MCF 10A (cell line): ENCODE results near the gene METTL13. TPM values are rescaled to one million over a fixed set of nuclear protein-coding genes. Genes with fewer than 3 reads are reported as not detected.

Experiments used
- BruUV-seq: library from RNA; stranded (reverse); fragments of 400-500 nt; replicated peaks from 2 replicates; lab custom pipeline; 2021; lab: Mats Ljungman, UMichigan
- CTCF ChIA-PET: fragments of 300-600 bp; sonication (Branson Sonifier 250); formaldehyde crosslinking; extraction: SDS; loops from one replicate; lab custom pipeline; 2021; ENCODE audit warnings: antibody characterized with exemption, inconsistent platforms; lab: Yijun Ruan, JAX
- POLR2A ChIA-PET: fragments of 300-600, 350-650 bp; sonication (Branson Sonifier 250); formaldehyde crosslinking; extraction: SDS; loops from one replicate; lab custom pipeline; 2020; ENCODE audit warnings: antibody characterized with exemption, inconsistent platforms; lab: Yijun Ruan, JAX
- DNase-seq: peaks from one replicate; pipeline ENCODE4 v3.0.0-alpha.2; 2018; ENCODE audit not compliant: unreplicated experiment
- H3K27ac Mint-ChIP-seq: one replicate; pipeline ENCODE4 v1.8.0; 2022; ENCODE audit warnings: mild to moderate bottlenecking, low read depth, mixed read lengths; ENCODE audit not compliant: unreplicated experiment
- H3K27me3 Mint-ChIP-seq: one replicate; pipeline ENCODE4 v1.8.0; 2022; ENCODE audit warnings: mixed read lengths; ENCODE audit not compliant: insufficient read depth, unreplicated experiment
- H3K36me3 Mint-ChIP-seq: one replicate; pipeline ENCODE4 v1.8.0; 2022; ENCODE audit warnings: mild to moderate bottlenecking, moderate library complexity, mixed read lengths; ENCODE audit not compliant: insufficient read depth, unreplicated experiment
- H3K4me1 Mint-ChIP-seq: one replicate; pipeline ENCODE4 v1.8.0; 2022; ENCODE audit warnings: mixed read lengths; ENCODE audit not compliant: insufficient read depth, unreplicated experiment
- H3K4me3 Mint-ChIP-seq: one replicate; pipeline ENCODE4 v1.8.0; 2022; ENCODE audit warnings: mild to moderate bottlenecking, moderate library complexity, mixed read lengths; ENCODE audit not compliant: unreplicated experiment
- H3K9me3 Mint-ChIP-seq: one replicate; pipeline ENCODE4 v1.8.0; 2022; ENCODE audit warnings: mixed read lengths; ENCODE audit not compliant: unreplicated experiment
- intact Hi-C: fragments of 100-400 bp; cut with micrococcal nuclease; formaldehyde crosslinking; loops from 2 replicates; pipeline ENCODE4 v1.14.1; 2022
- total RNA-seq: library from RNA; stranded (reverse); gene quantifications from 2 replicates; pipeline ENCODE4 v1.2.3, GENCODE V29; 2022
- TF ChIP-seq, protein P1 (sequence below): fragments of 200-600 bp; IDR thresholded peaks from one replicate; pipeline ENCODE4 v1.8.0; 2022; ENCODE audit warnings: antibody characterized with exemption, mild to moderate bottlenecking; ENCODE audit not compliant: unreplicated experiment

METTL13 gene
- total RNA-seq, 1 experiment from 2014 or later: 30.7 TPM

DNA sequence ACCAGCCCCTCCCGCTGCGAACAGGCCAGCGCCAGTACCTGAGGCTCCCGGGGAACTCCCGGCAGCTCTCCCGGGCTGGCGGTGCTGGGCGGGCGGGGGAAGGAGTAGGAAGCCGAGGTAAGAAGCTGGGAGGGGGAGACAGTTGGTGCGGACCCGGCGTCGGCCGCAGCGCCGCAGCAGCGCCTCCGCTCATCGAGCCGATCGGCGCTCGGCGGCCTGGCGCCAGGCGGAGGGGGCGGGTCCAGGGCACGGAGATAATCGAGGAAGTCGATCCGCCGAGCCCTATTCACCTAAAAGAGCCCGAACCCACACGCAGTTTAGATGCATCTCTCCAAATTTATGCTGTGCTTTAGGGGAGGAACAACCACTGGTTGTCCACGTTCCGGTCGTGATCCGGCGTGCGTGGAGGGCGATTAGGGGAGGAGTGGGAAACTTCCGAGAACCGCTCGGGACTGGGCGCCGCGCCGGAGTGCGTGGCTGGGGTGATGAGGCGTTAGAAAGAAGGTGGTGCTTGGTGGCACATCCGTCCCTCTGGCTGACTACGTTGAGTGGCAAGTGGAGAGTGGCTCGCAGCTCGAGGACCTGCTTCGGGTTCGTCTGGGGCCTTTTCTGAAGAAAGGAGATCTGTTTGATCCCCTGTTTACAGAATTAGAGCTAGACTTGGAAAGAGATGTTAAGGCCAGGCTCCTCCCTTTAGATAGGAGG, 39.4 kb upstream of the METTL13 start, which contains the start of gene VAMP4:
VAMP4 (minus strand) TSS at position 194 of the 705 bp plus-strand sequence. CDS start 3,651 bp downstream, outside the sequence.
- peaks cover 3% of the 10 kb centered on the region for H3K36me3 Mint-ChIP-seq
- peaks cover 45% of the 10 kb centered on the region for H3K4me1 Mint-ChIP-seq
- ChIA-PET CTCF (interaction anchor here (0.6 to 10.0 kb wide), 13 partner anchors 10 to 174 kb away, joined by 3 to 63 read pairs (median 6); no protein-coding TSS in a partner anchor), POLR2A (interaction anchor here (0.5 to 8.1 kb wide), 42 partner anchors 10 to 1848 kb away, joined by 3 to 307 read pairs (median 4); partner anchors contain the start of genes DNM3, KIFAP3, METTL13 and PRDX6)
- peak; percentile 89 for DNase-seq
- no TSS peak for BruUV-seq
- peak within 1 kb of the TSS; percentile 87 for H3K4me3 Mint-ChIP-seq
- no peaks in the 10 kb centered on the region for H3K27me3 Mint-ChIP-seq
- no peaks in the 10 kb centered on the region for H3K9me3 Mint-ChIP-seq
- intact Hi-C loops: loop anchor here (1.0 to 10.0 kb wide), 5 partner anchors 39 to 790 kb away; partner anchors contain the start of genes METTL13, PRRC2C and SUCO
- TF ChIP-seq, protein P1, sequence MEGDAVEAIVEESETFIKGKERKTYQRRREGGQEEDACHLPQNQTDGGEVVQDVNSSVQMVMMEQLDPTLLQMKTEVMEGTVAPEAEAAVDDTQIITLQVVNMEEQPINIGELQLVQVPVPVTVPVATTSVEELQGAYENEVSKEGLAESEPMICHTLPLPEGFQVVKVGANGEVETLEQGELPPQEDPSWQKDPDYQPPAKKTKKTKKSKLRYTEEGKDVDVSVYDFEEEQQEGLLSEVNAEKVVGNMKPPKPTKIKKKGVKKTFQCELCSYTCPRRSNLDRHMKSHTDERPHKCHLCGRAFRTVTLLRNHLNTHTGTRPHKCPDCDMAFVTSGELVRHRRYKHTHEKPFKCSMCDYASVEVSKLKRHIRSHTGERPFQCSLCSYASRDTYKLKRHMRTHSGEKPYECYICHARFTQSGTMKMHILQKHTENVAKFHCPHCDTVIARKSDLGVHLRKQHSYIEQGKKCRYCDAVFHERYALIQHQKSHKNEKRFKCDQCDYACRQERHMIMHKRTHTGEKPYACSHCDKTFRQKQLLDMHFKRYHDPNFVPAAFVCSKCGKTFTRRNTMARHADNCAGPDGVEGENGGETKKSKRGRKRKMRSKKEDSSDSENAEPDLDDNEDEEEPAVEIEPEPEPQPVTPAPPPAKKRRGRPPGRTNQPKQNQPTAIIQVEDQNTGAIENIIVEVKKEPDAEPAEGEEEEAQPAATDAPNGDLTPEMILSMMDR: no peak
- peak within 1 kb of the TSS; percentile 98 for H3K27ac Mint-ChIP-seq

DNA sequence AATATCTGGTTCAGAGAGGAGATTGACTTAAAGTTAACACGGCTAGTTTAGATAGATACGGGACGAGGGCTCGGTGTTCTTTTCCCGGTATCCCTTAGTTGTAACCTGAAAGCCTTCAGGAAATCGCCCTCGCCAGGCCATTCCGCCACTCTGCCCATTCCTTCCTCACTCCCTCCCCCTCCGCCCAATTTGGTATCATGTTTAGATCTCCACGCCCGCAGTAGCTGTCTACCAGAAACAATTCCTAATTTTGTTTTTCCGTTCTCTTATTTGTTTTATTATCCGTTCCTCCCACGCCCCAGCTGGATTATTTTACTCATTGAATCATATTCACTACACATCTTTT, 38.9 kb upstream of the METTL13 start:
- no peaks in the 10 kb centered on the region for H3K27me3 Mint-ChIP-seq
- peak; percentile 77 for DNase-seq
- H3K36me3 Mint-ChIP-seq: no peaks in the 10 kb centered on the region
- TF ChIP-seq, protein P1: no peak
- H3K4me3 Mint-ChIP-seq: peak overlapping the region; percentile 87
- H3K27ac Mint-ChIP-seq: peak overlapping the region; percentile 98
- BruUV-seq: TSS peak; percentile 86
- ChIA-PET POLR2A (interaction anchor here (0.6 to 8.1 kb wide), 30 partner anchors 9 to 1848 kb away, joined by 3 to 307 read pairs (median 5); partner anchors contain the start of genes DNM3, KIFAP3, METTL13 and PRDX6), CTCF (interaction anchor here (0.5 to 10.0 kb wide), 15 partner anchors 13 to 226 kb away, joined by 3 to 63 read pairs (median 6); partner anchors contain the start of gene METTL13)
- H3K4me1 Mint-ChIP-seq: peaks cover 45% of the 10 kb centered on the region
- H3K9me3 Mint-ChIP-seq: no peaks in the 10 kb centered on the region
- intact Hi-C loops: loop anchor here (1.0 to 10.0 kb wide), 5 partner anchors 39 to 790 kb away; partner anchors contain the start of genes METTL13, PRRC2C and SUCO

- TF ChIP-seq, protein P1: no peak
- intact Hi-C loops: loop anchor here (5.0 to 10.0 kb wide), 3 partner anchors 98 to 789 kb away; partner anchors contain the start of genes PRRC2C and SUCO
- Mint-ChIP-seq H3K36me3 (no peaks in the 10 kb centered on the region), H3K4me3 (peak overlapping the region; percentile 87), H3K27ac (peak overlapping the region; percentile 98), H3K9me3 (no peaks in the 10 kb centered on the region), H3K27me3 (no peaks in the 10 kb centered on the region), H3K4me1 (peaks cover 45% of the 10 kb centered on the region)
- no TSS peak for BruUV-seq
- ChIA-PET CTCF (interaction anchor here (0.5 to 10.0 kb wide), 24 partner anchors 9 to 706 kb away, joined by 3 to 63 read pairs (median 4); partner anchors contain the start of gene METTL13), POLR2A (interaction anchor here (0.6 to 8.1 kb wide), 26 partner anchors 8 to 1849 kb away, joined by 3 to 307 read pairs (median 6); partner anchors contain the start of genes METTL13, PRDX6, PRRC2C and SCYL3)
- DNase-seq: peak; percentile 79
Measured at GRCh38 chr1:171743081-171743870, 38.2 kb upstream of the METTL13 start.
